ENCODE results near the gene ANKIB1. TPM values are rescaled to one million over a fixed set of nuclear protein-coding genes. Genes with fewer than 3 reads are reported as not detected.
"Not testable (repeated sequence)": the region's sequence is repeated elsewhere in the genome, so short reads cannot be mapped to it uniquely, and the experiment has no call there.

The ANKIB1 gene
- total RNA-seq, 1 donor from 2014 or later: 52.1 TPM

DNA sequence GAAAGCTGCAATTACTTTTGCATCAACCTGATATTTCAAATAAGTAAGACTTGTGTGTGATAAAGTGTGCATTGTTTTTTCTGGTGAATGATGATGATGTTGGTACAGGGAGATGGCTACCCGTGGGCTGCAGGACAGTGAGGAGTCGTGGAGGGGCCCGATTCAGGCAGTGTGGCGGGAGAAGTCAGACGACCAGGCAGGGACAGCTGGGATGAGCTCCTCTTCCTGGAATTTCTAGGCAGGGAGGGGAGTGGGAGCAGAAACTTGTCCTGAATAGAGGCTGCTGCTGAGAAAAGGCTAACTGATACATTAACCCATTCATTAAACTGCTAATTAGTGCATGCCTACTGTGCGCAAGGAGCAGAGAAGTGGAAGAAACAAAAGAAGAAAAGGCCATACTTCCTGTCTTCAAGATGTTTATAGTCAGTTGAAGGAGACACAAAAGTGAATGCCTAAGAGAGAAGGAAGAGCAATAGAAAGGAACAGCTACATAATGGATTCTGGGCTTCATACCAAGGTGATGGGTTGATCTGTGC lies 192.2 kb downstream of the ANKIB1 start:
- H3K4me3 Mint-ChIP-seq: no peak overlapping the region

DNA sequence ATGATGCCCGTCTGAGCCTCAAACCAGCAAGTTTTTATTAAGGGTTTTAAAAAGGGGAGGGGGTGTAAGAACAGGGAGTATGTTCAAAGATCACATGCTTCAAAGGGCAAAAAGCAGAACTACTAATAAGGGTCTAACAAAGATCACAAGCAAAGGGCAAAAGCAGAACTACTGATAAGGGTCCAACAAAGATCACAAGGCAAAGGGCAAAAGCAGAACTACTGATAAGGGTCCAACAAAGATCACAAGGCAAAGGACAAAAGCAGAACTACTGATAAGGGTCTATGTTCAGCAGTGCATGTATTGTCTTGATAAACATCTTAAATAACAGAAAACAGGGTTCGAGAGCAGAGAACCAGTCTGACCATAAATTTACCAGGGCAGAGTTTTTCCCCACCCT lies 196.9 kb downstream of the ANKIB1 start:
- H3K79me2 ChIP-seq (ENCODE audit: low read depth); H4K20me1 ChIP-seq (ENCODE audit: low read depth); H3K27me3 ChIP-seq; H3K4me1 ChIP-seq; H3F3A ChIP-seq (ENCODE audit: low read depth); H2AFZ ChIP-seq (replicated peaks); H3K4me1 Mint-ChIP-seq; H3K4me3 ChIP-seq; H3K9me3 ChIP-seq (ENCODE audit: low read depth); H3K27me3 Mint-ChIP-seq (ENCODE audit: insufficient read depth, low read depth); H3K4me3 Mint-ChIP-seq; H3K9ac ChIP-seq; H3K27ac Mint-ChIP-seq; DNase-seq (ENCODE audit: low spot score); H3K9me3 Mint-ChIP-seq; H3K36me3 Mint-ChIP-seq; H3K4me2 ChIP-seq; H3K27ac ChIP-seq; H3K36me3 ChIP-seq: not testable (repeated sequence)

More for the DNA sequence above, 192.2 kb downstream of the ANKIB1 start:
- H3K79me2 ChIP-seq (ENCODE audit: low read depth): no peaks in the 10 kb centered on the region
- H3K27ac ChIP-seq: no peak overlapping the region
- TF ChIP-seq CTCF (IDR thresholded peaks at IDR 0.05): no peak
- no peaks in the 10 kb centered on the region for H4K20me1 ChIP-seq (ENCODE audit: low read depth)
- H3K4me1 ChIP-seq: peaks cover 6% of the 10 kb centered on the region
- Mint-ChIP-seq H3K9me3 (peaks cover 5% of the 10 kb centered on the region), H3K36me3 (no peaks in the 10 kb centered on the region), H3K4me1 (no peaks in the 10 kb centered on the region), H3K27me3 (ENCODE audit: insufficient read depth, low read depth) (peaks cover 7% of the 10 kb centered on the region), H3K27ac (no peak overlapping the region)
- no peak overlapping the region for H3K4me3 ChIP-seq
- H3K9ac ChIP-seq: no peak overlapping the region
- no peaks in the 10 kb centered on the region for H3K27me3 ChIP-seq
- no peak overlapping the region for H3K4me2 ChIP-seq
- no peaks in the 10 kb centered on the region for H3K9me3 ChIP-seq (ENCODE audit: low read depth)
- H2AFZ ChIP-seq (replicated peaks): no peak overlapping the region
- no peaks in the 10 kb centered on the region for H3F3A ChIP-seq (ENCODE audit: low read depth)
- no peaks in the 10 kb centered on the region for H3K36me3 ChIP-seq
- no peak for DNase-seq (ENCODE audit: low spot score)

- H3K9me3 Mint-ChIP-seq: peaks cover 5% of the 10 kb centered on the region
- DNase-seq (ENCODE audit: low spot score): no peak
- peaks cover 10% of the 10 kb centered on the region for H3K36me3 Mint-ChIP-seq
- Histone ChIP-seq H3K9ac (no peak overlapping the region), H3K4me2 (no peak overlapping the region), H3K4me3 (peak overlapping the region; percentile 76), H3K79me2 (ENCODE audit: low read depth) (peaks cover 44% of the 10 kb centered on the region), H3K9me3 (ENCODE audit: low read depth) (no peaks in the 10 kb centered on the region), H3K27ac (no peak overlapping the region), H3F3A (ENCODE audit: low read depth) (no peaks in the 10 kb centered on the region), H2AFZ (replicated peaks) (peak overlapping the region; percentile 92), H3K36me3 (peaks cover 21% of the 10 kb centered on the region), H3K27me3 (no peaks in the 10 kb centered on the region), H3K4me1 (peaks cover 6% of the 10 kb centered on the region), H4K20me1 (ENCODE audit: low read depth) (peaks cover 29% of the 10 kb centered on the region)
- H3K4me3 Mint-ChIP-seq: peak overlapping the region; percentile 86
- no peak overlapping the region for H3K27ac Mint-ChIP-seq
- H3K4me1 Mint-ChIP-seq: peaks cover 13% of the 10 kb centered on the region
- TF ChIP-seq EZH2phosphoT487 (IDR thresholded peaks at IDR 0.05) (no peak), EZH2 (IDR thresholded peaks at IDR 0.05) (no peak), CTCF (IDR thresholded peaks at IDR 0.05) (peak; percentile 88)
- H3K27me3 Mint-ChIP-seq (ENCODE audit: insufficient read depth, low read depth): no peaks in the 10 kb centered on the region
Observed at GRCh38 chr7:92446869-92447344, 201.1 kb downstream of the ANKIB1 start.

DNA sequence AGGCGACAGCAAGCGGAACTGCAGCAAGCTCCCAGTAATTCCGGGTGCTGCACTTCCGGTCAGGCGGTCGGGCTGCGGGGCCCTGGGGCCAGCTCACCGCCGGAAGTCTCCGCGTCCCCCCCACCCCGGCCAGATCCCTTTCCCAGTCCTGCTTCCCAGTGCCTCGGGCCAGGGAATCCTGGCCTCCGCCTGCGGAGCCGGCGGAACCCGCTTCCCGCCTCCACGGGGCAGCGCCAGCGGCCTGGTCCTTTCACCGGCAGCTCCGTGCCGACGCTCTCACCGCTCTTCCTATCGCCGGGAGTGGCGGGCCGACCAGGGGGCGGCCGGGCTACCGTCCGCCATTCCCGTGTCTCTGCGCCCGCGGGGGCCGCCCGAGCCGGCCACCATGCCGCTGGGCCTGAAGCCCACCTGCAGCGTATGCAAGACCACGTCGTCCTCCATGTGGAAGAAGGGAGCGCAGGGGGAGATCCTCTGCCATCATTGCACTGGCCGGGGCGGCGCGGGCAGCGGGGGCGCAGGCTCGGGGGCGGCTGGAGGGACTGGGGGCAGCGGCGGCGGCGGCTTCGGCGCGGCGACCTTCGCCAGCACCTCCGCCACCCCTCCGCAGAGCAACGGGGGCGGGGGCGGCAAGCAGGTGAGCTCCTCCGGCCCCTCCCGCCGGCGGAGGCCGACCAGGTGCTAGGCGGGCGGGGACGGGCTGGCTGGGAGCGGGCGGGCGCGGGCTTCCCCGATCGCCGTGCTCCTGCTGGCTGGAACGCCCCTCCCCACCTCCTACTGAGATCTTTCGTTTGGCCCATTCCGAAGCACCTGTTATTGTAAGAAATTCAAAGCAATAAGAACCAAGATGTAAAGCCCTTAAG lies 201.8 kb downstream of the ANKIB1 start, which contains the start of gene GATAD1:
GATAD1 (plus strand) TSS at position 138 of the 860 bp plus-strand sequence; CDS start at position 386, 248 bp downstream.
- H3K36me3 Mint-ChIP-seq: peaks cover 10% of the 10 kb centered on the region
- Histone ChIP-seq H3K4me2 (peak within 1 kb of the TSS; percentile 83), H3K4me1 (peaks cover 6% of the 10 kb centered on the region), H3K27me3 (no peaks in the 10 kb centered on the region), H4K20me1 (ENCODE audit: low read depth) (peaks cover 29% of the 10 kb centered on the region), H3K4me3 (peak within 1 kb of the TSS; percentile 76), H3F3A (ENCODE audit: low read depth) (no peaks in the 10 kb centered on the region), H3K9ac (peak within 1 kb of the TSS; percentile 61), H2AFZ (replicated peaks) (peak within 1 kb of the TSS; percentile 92), H3K79me2 (ENCODE audit: low read depth) (peaks cover 45% of the 10 kb centered on the region), H3K27ac (peak within 1 kb of the TSS; percentile 64), H3K36me3 (peaks cover 21% of the 10 kb centered on the region), H3K9me3 (ENCODE audit: low read depth) (no peaks in the 10 kb centered on the region)
- H3K9me3 Mint-ChIP-seq: peaks cover 3% of the 10 kb centered on the region
- DNase-seq (ENCODE audit: low spot score): peak; percentile 95
- no peaks in the 10 kb centered on the region for H3K27me3 Mint-ChIP-seq (ENCODE audit: insufficient read depth, low read depth)
- H3K4me1 Mint-ChIP-seq: peaks cover 13% of the 10 kb centered on the region
- H3K4me3 Mint-ChIP-seq: peak within 1 kb of the TSS; percentile 92
- H3K27ac Mint-ChIP-seq: no peak within 1 kb of the TSS
- no peak for TF ChIP-seq EZH2 (IDR thresholded peaks at IDR 0.05)
- no peak for TF ChIP-seq CTCF (IDR thresholded peaks at IDR 0.05)
- no peak for TF ChIP-seq EZH2phosphoT487 (IDR thresholded peaks at IDR 0.05)

Data from neural progenitor cell (in vitro differentiated cells).